H1 (cell line): ENCODE measurements around the gene PRSS8.

Experiments
- CREB1 ChIP-seq: IDR thresholded peaks from 2 replicates; pipeline ENCODE4 v1.6.1; 2012; ENCODE audit warnings: inconsistent platforms
- CTCF ChIP-seq, 3 experiments: IDR thresholded peaks; 1 replicate in 2 of 3; 2 replicates in 1 of 3; pipeline versions ENCODE4 v1.5.1 to v1.6.1; 2011; ENCODE audit warnings: low read length in 3 of 3, mild to moderate bottlenecking in 3 of 3, inconsistent platforms in 2 of 3, low read depth in 1 of 3, moderate library complexity in 1 of 3; ENCODE audit not compliant: insufficient read depth in 1 of 3; ENCODE audit errors: control extremely low read depth in 1 of 3
- EZH2 ChIP-seq: fragments of 200-600 bp; sonication (generic); IDR thresholded peaks from 2 replicates; pipeline ENCODE4 v1.7.1; 2012; ENCODE audit warnings: low read depth, mild to moderate bottlenecking, moderate library complexity, low read length, inconsistent platforms; ENCODE audit not compliant: severe bottlenecking
- FOSL1 ChIP-seq: IDR thresholded peaks from 2 replicates; pipeline ENCODE4 v1.6.1; 2011; ENCODE audit warnings: mild to moderate bottlenecking, low read depth, low read length, moderate library complexity; ENCODE audit not compliant: insufficient read depth
- JUND ChIP-seq: IDR thresholded peaks from 2 replicates; pipeline ENCODE4 v1.6.1; 2011; ENCODE audit warnings: mild to moderate bottlenecking, improper control_type of control experiment, low read length
- POLR2AphosphoS5 ChIP-seq: IDR thresholded peaks from 2 replicates; pipeline ENCODE4 v1.6.1; 2011; ENCODE audit warnings: low read depth, low read length
- SP2 ChIP-seq: IDR thresholded peaks from 2 replicates; pipeline ENCODE4 v1.6.1; 2012; ENCODE audit warnings: mild to moderate bottlenecking, low read length, inconsistent platforms
- SRF ChIP-seq: IDR thresholded peaks from 2 replicates; pipeline ENCODE4 v1.6.1; 2011; ENCODE audit warnings: mild to moderate bottlenecking, low read depth, low read length, moderate library complexity

DNA sequence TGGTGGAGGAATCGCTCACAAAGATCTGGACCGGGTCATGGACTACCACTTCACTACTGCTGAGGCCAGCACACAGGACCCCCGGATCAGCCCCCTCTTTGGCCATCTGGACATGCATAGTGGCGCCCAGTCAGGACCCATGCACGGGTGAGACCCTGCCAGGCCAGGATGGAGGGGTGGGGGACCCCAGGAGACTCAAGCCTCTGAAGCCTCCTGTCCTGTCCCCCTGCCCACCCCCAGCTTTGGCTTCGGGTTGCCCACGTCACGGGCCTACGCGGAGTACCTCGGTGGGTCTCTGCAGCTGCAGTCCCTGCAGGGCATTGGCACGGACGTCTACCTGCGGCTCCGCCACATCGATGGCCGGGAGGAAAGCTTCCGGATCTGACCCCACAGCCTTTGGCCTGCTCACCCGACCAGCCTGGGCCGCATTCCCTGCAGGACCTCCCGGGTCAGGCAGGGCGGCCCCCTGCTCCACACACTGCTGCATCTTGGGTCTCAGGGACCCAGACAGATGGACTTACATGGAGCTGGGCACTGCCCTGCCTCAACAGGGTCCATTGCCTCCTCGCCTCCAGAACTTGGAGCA is 23.6 kb downstream of the PRSS8 start:
- TF ChIP-seq CTCF (IDR thresholded peaks at IDR 0.05; ENCODE audit: control extremely low read depth in 1 of 3, insufficient read depth in 1 of 3, low read depth in 1 of 3, low read length in 3 of 3), result no peak
- no peak for TF ChIP-seq JUND
- TF ChIP-seq CREB1, result no peak
- TF ChIP-seq EZH2, result no peak
- no peak for TF ChIP-seq FOSL1
- TF ChIP-seq SP2, result no peak
- TF ChIP-seq POLR2AphosphoS5, result no peak
- TF ChIP-seq SRF, result no peak
